HepG2 (cell line): ENCODE data around the gene BABAM2. TPM values are rescaled to one million over a fixed set of nuclear protein-coding genes. Genes with fewer than 3 reads are reported as not detected.

Experiments used
- ATAC-seq: fragments of 200-7000 bp; cut with Tn5 transposase; 3 replicates; pipeline ENCODE4 v1.9.1; 2020; ENCODE audit warnings: mild to moderate bottlenecking, moderate library complexity
- BruUV-seq: library from RNA; stranded (reverse); fragments of 400-500 nt; replicated peaks from 2 replicates; lab custom pipeline; 2021; lab: Mats Ljungman, UMichigan
- CTCF ChIA-PET: fragments of 300-600 bp; formaldehyde crosslinking; extraction: SDS; loops from one replicate; lab custom pipeline; 2021; ENCODE audit warnings: low total read pairs, inconsistent platforms, low intra/inter-chr PET ratio; lab: Yijun Ruan, JAX
- POLR2A ChIA-PET: fragments of 350-600 bp; sonication (Branson Sonifier 250); formaldehyde crosslinking; loops from one replicate; lab custom pipeline; 2020; ENCODE audit warnings: antibody characterized with exemption, inconsistent platforms; lab: Yijun Ruan, JAX
- DNase-seq: peaks from one replicate; pipeline ENCODE4 v3.0.0-alpha.2; 2015; ENCODE audit warnings: low spot score
- FAIRE-seq: peaks from 3 replicates; lab custom pipeline; 2011; peaks lifted over from hg19 to GRCh38; lab: Jason Lieb, UNC
- H2AFZ ChIP-seq: one replicate; pipeline ENCODE4 v1.6.1; 2011; ENCODE audit warnings: low read length, inconsistent platforms
- H3K27ac ChIP-seq: fragments of 300-600 bp; 3 replicates; pipeline ENCODE4 v1.8.0; 2011; ENCODE audit warnings: mixed run types, mild to moderate bottlenecking, mixed read lengths, low read length, inconsistent platforms; ENCODE audit not compliant: insufficient read depth; ENCODE audit errors: extremely low read length
- H3K27me3 ChIP-seq, 2 experiments: fragments of 200-600 bp in 1 of 2; 2 replicates in 1 of 2; 3 replicates in 1 of 2; pipeline versions ENCODE4 v1.6.0 to v1.8.0; 2011; ENCODE audit warnings: low read length in 2 of 2, mild to moderate bottlenecking in 2 of 2, moderate library complexity in 2 of 2, inconsistent platforms in 1 of 2; ENCODE audit not compliant: insufficient read depth in 2 of 2, control insufficient read depth in 1 of 2
- H3K36me3 ChIP-seq, 2 experiments: fragments of 200-600 bp in 1 of 2; replicated peaks in 1 of 2; 2 replicates in 1 of 2; 3 replicates in 1 of 2; pipeline versions ENCODE4 v1.5.1 to v1.8.0; 2011; ENCODE audit warnings: low read length in 2 of 2, inconsistent platforms in 1 of 2; ENCODE audit not compliant: insufficient read depth in 2 of 2, control insufficient read depth in 1 of 2
- H3K4me1 ChIP-seq: 2 replicates; pipeline ENCODE4 v1.5.1; 2012; ENCODE audit warnings: low read length, inconsistent platforms; ENCODE audit not compliant: insufficient read depth
- H3K4me2 ChIP-seq: 2 replicates; pipeline ENCODE4 v1.6.0; 2011; ENCODE audit warnings: low read depth, low read length, inconsistent platforms
- H3K4me3 ChIP-seq, 3 experiments: fragments of 200-600 bp in 1 of 3; sonication (generic), shearing (Covaris generic) in 1 of 3; replicated peaks in 1 of 3; 2 replicates each; pipeline ENCODE4 v1.5.1; 2011 to 2016; ENCODE audit warnings: low read length in 3 of 3, inconsistent platforms in 2 of 3, low read depth in 2 of 3, mild to moderate bottlenecking in 2 of 3, control low read depth in 1 of 3, mixed read lengths in 1 of 3; ENCODE audit not compliant: insufficient read depth in 1 of 3
- H3K79me2 ChIP-seq: one replicate; pipeline ENCODE4 v1.6.1; 2011; ENCODE audit warnings: low read length, inconsistent platforms; ENCODE audit not compliant: insufficient read depth
- H3K9ac ChIP-seq: 2 replicates; pipeline ENCODE4 v1.6.0; 2011; ENCODE audit warnings: mild to moderate bottlenecking, low read depth, low read length, inconsistent platforms; ENCODE audit not compliant: insufficient read depth
- H3K9me3 ChIP-seq: 2 replicates; pipeline ENCODE4 v1.5.1; 2012; ENCODE audit warnings: mild to moderate bottlenecking, low read length
- H4K20me1 ChIP-seq: 2 replicates; pipeline ENCODE4 v1.6.0; 2011; ENCODE audit warnings: inconsistent platforms, mild to moderate bottlenecking, low read length, moderate library complexity; ENCODE audit not compliant: insufficient read depth
- ARNT2 ChIP-seq: sonication (generic); formaldehyde crosslinking; IDR thresholded peaks from 2 replicates; pipeline ENCODE4 v1.8.0; 2022; ENCODE audit warnings: mild to moderate bottlenecking, low read depth, missing genetic modification reagents, moderate library complexity
- CTCF ChIP-seq: sonication (generic); formaldehyde crosslinking; IDR thresholded peaks from 2 replicates; pipeline ENCODE4 v1.5.0; 2020; ENCODE audit warnings: mild to moderate bottlenecking, missing genetic modification reagents, moderate library complexity
- FOXK2 ChIP-seq: fragments of 450-650 bp; IDR thresholded peaks from 2 replicates; pipeline ENCODE4 v1.6.1; 2016
- HNRNPLL ChIP-seq: fragments of 200-400 bp; formaldehyde crosslinking; IDR thresholded peaks from 2 replicates; pipeline ENCODE4 v1.6.1; 2017; ENCODE audit warnings: mild to moderate bottlenecking, low read depth, low read length; ENCODE audit not compliant: poor library complexity, severe bottlenecking
- KLF16 ChIP-seq, 2 experiments: sonication (generic) in 1 of 2; formaldehyde crosslinking in 1 of 2; IDR thresholded peaks; 2 replicates each; pipeline versions ENCODE4 v1.6.1 to v1.8.0; 2016 to 2023; ENCODE audit warnings: missing genetic modification reagents in 2 of 2, missing compliant biosample characterization in 1 of 2
- NCOA2 ChIP-seq: sonication (generic); formaldehyde crosslinking; IDR thresholded peaks from 2 replicates; pipeline ENCODE4 v1.8.0; 2022; ENCODE audit warnings: inconsistent platforms
- NFIB ChIP-seq: sonication (generic); formaldehyde crosslinking; IDR thresholded peaks from 2 replicates; pipeline ENCODE4 v1.9.0; 2021; ENCODE audit warnings: missing genetic modification reagents, mild to moderate bottlenecking, borderline replicate concordance
- RELA ChIP-seq: sonication (generic); formaldehyde crosslinking; IDR thresholded peaks from 2 replicates; pipeline ENCODE4 v1.4.0; 2020; ENCODE audit warnings: missing genetic modification reagents
- RFX5 ChIP-seq: IDR thresholded peaks from 2 replicates; pipeline ENCODE4 v1.6.1; 2011; ENCODE audit warnings: low read depth, low read length, improper control_type of control experiment
- SRSF4 ChIP-seq: fragments of 200-400 bp; formaldehyde crosslinking; IDR thresholded peaks from one replicate; pipeline ENCODE4 v1.6.1; 2018; ENCODE audit warnings: mild to moderate bottlenecking, low read depth, low read length, moderate library complexity; ENCODE audit not compliant: poor library complexity, severe bottlenecking
- ZNF292 ChIP-seq: sonication (generic); formaldehyde crosslinking; IDR thresholded peaks from 2 replicates; pipeline ENCODE4 v1.8.1; 2022; ENCODE audit warnings: mild to moderate bottlenecking, low read depth, missing genetic modification reagents, borderline replicate concordance
- ZNF34 ChIP-seq: sonication (generic); formaldehyde crosslinking; IDR thresholded peaks from 2 replicates; pipeline ENCODE4 v1.4.0; 2020; ENCODE audit warnings: mild to moderate bottlenecking, missing genetic modification reagents, borderline replicate concordance
- ZNF44 ChIP-seq: sonication (generic); formaldehyde crosslinking; IDR thresholded peaks from 2 replicates; pipeline ENCODE4 v1.5.1; 2020; ENCODE audit warnings: mild to moderate bottlenecking, missing genetic modification reagents
- ZNF501 ChIP-seq: sonication (generic); formaldehyde crosslinking; IDR thresholded peaks from 2 replicates; pipeline ENCODE4 v1.5.1; 2020; ENCODE audit warnings: mild to moderate bottlenecking, moderate library complexity, missing genetic modification reagents
- ZNF619 ChIP-seq: sonication (generic); formaldehyde crosslinking; IDR thresholded peaks from 2 replicates; pipeline ENCODE4 v1.4.0; 2020; ENCODE audit warnings: mild to moderate bottlenecking, missing genetic modification reagents
- ZNF761 ChIP-seq: sonication (generic); formaldehyde crosslinking; conservative IDR thresholded peaks from 2 replicates; pipeline ENCODE4 v1.4.0; 2020; ENCODE audit warnings: mild to moderate bottlenecking, missing genetic modification reagents
- ZSCAN30 ChIP-seq: sonication (generic); formaldehyde crosslinking; IDR thresholded peaks from 2 replicates; pipeline ENCODE4 v1.5.0; 2020; ENCODE audit warnings: mild to moderate bottlenecking, missing genetic modification reagents
- WGBS: methylation state at CpG from one replicate; pipeline ENCODE4 v1.1.6; 2017; ENCODE audit warnings: low lambda C conversion rate; 5-methylcytosine and 5-hydroxymethylcytosine counted together
- in situ Hi-C: cut with HindIII; loops from 2 replicates; pipeline ENCODE4 v1.10.0; 2017; ENCODE audit warnings: low pct_unique_long_range_greater_than_20kb; ENCODE audit not compliant: extremely low pct_ligation_motif_present
- intact Hi-C: fragments of 100-400 bp; cut with micrococcal nuclease; formaldehyde crosslinking; loops from one replicate; pipeline ENCODE4 v1.10.0; 2022; ENCODE audit not compliant: unreplicated experiment
- polyA plus RNA-seq, 8 experiments: library from polyadenylated mRNA; depleted of rRNA in 3 of 8; stranded (reverse) in 7 of 8; unstranded in 1 of 8; fragments of >200 nt; fragmentation: Illumina TruSeq in 4 of 8; extraction: Trizol in 4 of 8; gene quantifications; 2 replicates each; pipeline versions ENCODE4 v1.2.1 to v1.2.3, GENCODE V29; 2011 to 2016; ENCODE audit warnings: low read depth in 4 of 8, missing spikeins in 1 of 8, mixed read lengths in 1 of 8; ENCODE audit not compliant: insufficient read depth in 1 of 8
- total RNA-seq, 5 experiments: library from RNA; depleted of rRNA; stranded (reverse); fragments of >200 nt; fragmentation: Illumina TruSeq; extraction: Trizol; gene quantifications; 2 replicates each; pipeline ENCODE4 v1.2.3, GENCODE V29; 2016; ENCODE audit warnings: low read depth in 1 of 5
- TF ChIP-seq, protein P1 (sequence below): sonication (generic); formaldehyde crosslinking; IDR thresholded peaks from 2 replicates; pipeline ENCODE4 v1.5.0; 2020; ENCODE audit warnings: mild to moderate bottlenecking, missing genetic modification reagents, borderline replicate concordance

Gene BABAM2
- total and polyA plus RNA-seq, 2 of the 13 experiments (the other 11 are each of a cell fraction or from before 2014, with no cell fraction given), result 24.9 to 28.0 TPM

DNA sequence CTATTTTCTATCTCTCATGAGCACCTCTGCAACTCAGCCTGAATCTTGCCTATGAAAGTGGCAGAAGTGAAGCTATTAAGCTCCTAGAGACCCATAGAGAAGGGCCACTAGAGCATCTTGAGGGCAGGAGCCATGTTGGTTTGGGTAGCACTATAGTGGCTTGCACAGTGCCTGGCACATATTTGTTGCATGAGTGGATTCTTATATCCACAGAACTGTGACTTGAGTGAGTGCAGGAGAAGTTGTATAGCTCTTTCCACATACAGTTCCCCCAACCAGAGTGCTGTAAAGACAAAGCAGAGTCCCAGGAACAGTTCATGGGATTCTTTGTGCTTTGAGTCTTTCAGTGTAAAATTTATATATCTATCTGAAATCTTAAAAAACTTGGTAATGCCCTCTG is 296.7 kb downstream of the BABAM2 start:
- ChIA-PET POLR2A (interaction anchor here (0.6 kb wide), 1 partner anchor 174 kb away, joined by 3 read pairs; no protein-coding TSS in a partner anchor), CTCF (no interaction called here)
- Histone ChIP-seq H3K79me2 (no peaks in the 10 kb centered on the region), H3K27me3 (no peaks in the 10 kb centered on the region), H3K9me3 (no peaks in the 10 kb centered on the region), H2AFZ (no peak overlapping the region), H3K4me3 (no peak overlapping the region), H3K9ac (no peak overlapping the region), H3K36me3 (no peaks in the 10 kb centered on the region), H4K20me1 (no peaks in the 10 kb centered on the region), H3K4me2 (no peak overlapping the region), H3K4me1 (no peaks in the 10 kb centered on the region), H3K27ac (no peak overlapping the region)
- intact Hi-C loops (no loop called here), in situ Hi-C loops (no loop called here)
- no peak for DNase-seq
- ATAC-seq, result no peak
- FAIRE-seq, result no peak
- TF ChIP-seq ZNF501 (CRISPR knock-in tag) (no peak), ARNT2 (no peak), ZNF761 (CRISPR knock-in tag) (no peak), KLF16 (CRISPR knock-in tag; IDR thresholded peaks at IDR 0.05) (no peak), NFIB (CRISPR knock-in tag) (no peak), RELA (CRISPR knock-in tag) (no peak)
- TF ChIP-seq, protein P1, sequence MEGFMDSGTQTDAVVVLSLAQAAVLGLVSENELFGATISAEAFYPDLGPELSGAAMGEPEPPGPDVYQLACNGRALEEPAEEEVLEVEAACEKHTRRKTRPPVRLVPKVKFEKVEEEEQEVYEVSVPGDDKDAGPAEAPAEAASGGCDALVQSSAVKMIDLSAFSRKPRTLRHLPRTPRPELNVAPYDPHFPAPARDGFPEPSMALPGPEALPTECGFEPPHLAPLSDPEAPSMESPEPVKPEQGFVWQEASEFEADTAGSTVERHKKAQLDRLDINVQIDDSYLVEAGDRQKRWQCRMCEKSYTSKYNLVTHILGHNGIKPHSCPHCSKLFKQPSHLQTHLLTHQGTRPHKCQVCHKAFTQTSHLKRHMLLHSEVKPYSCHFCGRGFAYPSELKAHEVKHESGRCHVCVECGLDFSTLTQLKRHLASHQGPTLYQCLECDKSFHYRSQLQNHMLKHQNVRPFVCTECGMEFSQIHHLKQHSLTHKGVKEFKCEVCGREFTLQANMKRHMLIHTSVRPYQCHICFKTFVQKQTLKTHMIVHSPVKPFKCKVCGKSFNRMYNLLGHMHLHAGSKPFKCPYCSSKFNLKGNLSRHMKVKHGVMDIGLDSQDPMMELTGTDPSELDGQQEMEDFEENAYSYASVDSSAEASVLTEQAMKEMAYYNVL, result no peak
- no TSS peak for BruUV-seq

DNA sequence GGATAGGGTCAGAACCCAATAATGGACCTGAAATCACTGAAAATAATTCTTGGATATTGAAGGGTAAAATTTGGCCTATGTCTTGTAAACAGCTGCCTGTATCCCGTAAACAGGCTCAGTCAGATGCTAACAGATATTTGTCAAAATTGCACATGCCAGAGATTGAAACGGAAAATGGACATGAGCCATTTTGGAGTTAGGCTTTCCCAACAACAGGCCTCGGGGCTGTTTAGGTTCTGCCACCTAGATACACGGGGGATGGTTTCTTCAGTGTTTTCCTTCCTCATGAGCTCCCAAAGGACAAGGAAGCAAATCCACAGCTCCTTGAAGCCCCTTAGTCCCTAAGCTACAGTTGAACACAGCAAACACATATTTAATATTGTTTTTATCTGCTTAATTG is 297.9 kb downstream of the BABAM2 start:
- in situ Hi-C loops, result no loop called here
- DNase-seq (no peak), ATAC-seq (no peak), FAIRE-seq (no peak)
- BruUV-seq, result no TSS peak
- POLR2A ChIA-PET, result no interaction called here
- Histone ChIP-seq H3K27ac (no peak overlapping the region), H4K20me1 (no peaks in the 10 kb centered on the region), H2AFZ (no peak overlapping the region), H3K4me1 (no peaks in the 10 kb centered on the region), H3K79me2 (no peaks in the 10 kb centered on the region), H3K4me2 (no peak overlapping the region), H3K9ac (no peak overlapping the region), H3K4me3 (no peak overlapping the region), H3K9me3 (no peaks in the 10 kb centered on the region), H3K36me3 (no peaks in the 10 kb centered on the region), H3K27me3 (no peaks in the 10 kb centered on the region)
- intact Hi-C loops, result no loop called here
- CTCF ChIA-PET, result no interaction called here
- WGBS, result 100% methylated on average over 4 of the region's 4 CpGs
- TF ChIP-seq ZNF619 (no peak), ZNF34 (CRISPR knock-in tag) (no peak), FOXK2 (no peak), RFX5 (no peak), CTCF (CRISPR knock-in tag) (no peak), SRSF4 (no peak), NCOA2 (no peak), ZNF44 (CRISPR knock-in tag) (no peak), ZNF292 (no peak), HNRNPLL (no peak), ZSCAN30 (no peak)
